ENCODE results near the gene EXOC1L.

DNA sequence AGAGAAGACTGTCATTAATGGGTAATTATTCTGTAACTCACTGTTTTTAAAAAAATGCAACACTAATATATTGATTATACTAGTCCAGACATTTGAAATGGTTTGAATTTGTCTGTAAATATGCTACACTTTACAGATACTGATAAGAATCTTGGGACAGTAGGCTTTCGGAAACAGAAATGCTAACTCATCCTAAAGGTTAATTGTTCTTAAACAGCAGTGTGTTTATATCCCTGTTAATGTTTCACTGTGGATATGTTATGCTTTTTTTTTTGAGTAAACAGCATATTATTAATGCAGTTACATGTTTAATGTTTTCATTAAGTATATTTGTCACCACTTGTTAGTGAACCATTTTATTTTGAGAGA lies 65.2 kb downstream of the EXOC1L start:
- TF ChIP-seq CTCF (IDR thresholded peaks at IDR 0.05) = no peak
- TF ChIP-seq POLR2A (IDR thresholded peaks at IDR 0.05) = no peak

All from adrenal gland (tissue), 5 donors.